Stomach (tissue), 9 donors: ENCODE measurements around the gene ANKEF1. TPM values are rescaled to one million over a fixed set of nuclear protein-coding genes. Genes with fewer than 3 reads are reported as not detected.

ENCODE experiments used
- DNase-seq, 2 donors: peaks; one replicate each; pipeline versions ENCODE4 v3.0.0 to v3.0.0-alpha.2; 2013 to 2019
- H3K27ac ChIP-seq, 5 donors: fragments of 200-600 bp in 4 of 5; sonication (generic) in 4 of 5; one replicate each; pipeline ENCODE4 v1.5.1; 2013 to 2019; ENCODE audit warnings: mild to moderate bottlenecking in 1 of 5, moderate library complexity in 1 of 5
- H3K27me3 ChIP-seq, 3 donors: fragments of 200-600 bp; sonication (generic); one replicate each; pipeline ENCODE4 v1.5.1; 2017 to 2019; ENCODE audit warnings: mixed run types in 1 of 3
- H3K36me3 ChIP-seq, 4 donors: fragments of 200-600 bp; sonication (generic); 1 replicate in 3 of 4; 2 replicates in 1 of 4; pipeline ENCODE4 v1.5.1; 2016 to 2019
- H3K4me1 ChIP-seq, 4 donors: fragments of 200-600 bp; sonication (generic); one replicate each; pipeline ENCODE4 v1.5.1; 2016 to 2019
- H3K4me3 ChIP-seq, 4 donors: fragments of 200-600 bp; sonication (generic) in 3 of 4; one replicate each; pipeline ENCODE4 v1.5.1; 2016 to 2019; ENCODE audit warnings: mild to moderate bottlenecking in 1 of 4
- H3K9me3 ChIP-seq, 4 donors: fragments of 200-600 bp; sonication (generic); one replicate each; pipeline ENCODE4 v1.5.1; 2016 to 2019
- CTCF ChIP-seq, 7 experiments: fragments of 450-650 bp in 4 of 7; fragments of 200-600 bp in 3 of 7; sonication (generic) in 3 of 7; IDR thresholded peaks; one replicate each; pipeline ENCODE4 v1.5.1; 2016 to 2019; ENCODE audit warnings: antibody characterized with exemption in 7 of 7, control low read depth in 2 of 7, mild to moderate bottlenecking in 1 of 7
- EP300 ChIP-seq: sonication (generic); formaldehyde crosslinking; IDR thresholded peaks from one replicate; pipeline ENCODE4 v1.6.1; 2017; ENCODE audit warnings: antibody characterized with exemption
- POLR2A ChIP-seq, 4 donors: fragments of 450-650 bp; IDR thresholded peaks; one replicate each; pipeline ENCODE4 v1.6.1; 2016; ENCODE audit warnings: antibody characterized with exemption in 4 of 4, control low read depth in 2 of 4, mild to moderate bottlenecking in 1 of 4, moderate library complexity in 1 of 4
- POLR2AphosphoS5 ChIP-seq, 3 donors: sonication (generic); formaldehyde crosslinking; IDR thresholded peaks; one replicate each; pipeline ENCODE4 v1.6.1; 2016; ENCODE audit warnings: antibody characterized with exemption in 3 of 3
- WGBS, 5 donors: extraction: QIAGEN DNeasy Blood & Tissue Kit in 3 of 5; methylation state at CpG; one replicate each; pipeline versions ENCODE4 v1.1.5 to v1.1.7; 2013 to 2018; 5-methylcytosine and 5-hydroxymethylcytosine counted together
- intact Hi-C: fragments of 100-400 bp; cut with DNase I; formaldehyde crosslinking; loops from one replicate; pipeline ENCODE4 v1.15.1; 2023; ENCODE audit warnings: low total_unique reads
- polyA plus RNA-seq, 3 donors: library from polyadenylated mRNA; stranded (reverse); fragments of 200-250 nt; gene quantifications; one replicate each; pipeline ENCODE4 v1.2.3, GENCODE V29; 2013
- total RNA-seq, 5 donors: library from RNA; depleted of rRNA; stranded (reverse); fragments of >200 nt; gene quantifications; one replicate each; pipeline versions ENCODE4 v1.1.0 to v1.2.3, GENCODE V29; 2014 to 2016
- donor health status: healthy with polysubstance abuse.
- donor health status: Bipolar disorder and iron deficiency.
- donor health status: healthy.

The ANKEF1 gene
- total and polyA plus RNA-seq, 8 donors = 0.58 to 9.4 (median 1.6) TPM

DNA sequence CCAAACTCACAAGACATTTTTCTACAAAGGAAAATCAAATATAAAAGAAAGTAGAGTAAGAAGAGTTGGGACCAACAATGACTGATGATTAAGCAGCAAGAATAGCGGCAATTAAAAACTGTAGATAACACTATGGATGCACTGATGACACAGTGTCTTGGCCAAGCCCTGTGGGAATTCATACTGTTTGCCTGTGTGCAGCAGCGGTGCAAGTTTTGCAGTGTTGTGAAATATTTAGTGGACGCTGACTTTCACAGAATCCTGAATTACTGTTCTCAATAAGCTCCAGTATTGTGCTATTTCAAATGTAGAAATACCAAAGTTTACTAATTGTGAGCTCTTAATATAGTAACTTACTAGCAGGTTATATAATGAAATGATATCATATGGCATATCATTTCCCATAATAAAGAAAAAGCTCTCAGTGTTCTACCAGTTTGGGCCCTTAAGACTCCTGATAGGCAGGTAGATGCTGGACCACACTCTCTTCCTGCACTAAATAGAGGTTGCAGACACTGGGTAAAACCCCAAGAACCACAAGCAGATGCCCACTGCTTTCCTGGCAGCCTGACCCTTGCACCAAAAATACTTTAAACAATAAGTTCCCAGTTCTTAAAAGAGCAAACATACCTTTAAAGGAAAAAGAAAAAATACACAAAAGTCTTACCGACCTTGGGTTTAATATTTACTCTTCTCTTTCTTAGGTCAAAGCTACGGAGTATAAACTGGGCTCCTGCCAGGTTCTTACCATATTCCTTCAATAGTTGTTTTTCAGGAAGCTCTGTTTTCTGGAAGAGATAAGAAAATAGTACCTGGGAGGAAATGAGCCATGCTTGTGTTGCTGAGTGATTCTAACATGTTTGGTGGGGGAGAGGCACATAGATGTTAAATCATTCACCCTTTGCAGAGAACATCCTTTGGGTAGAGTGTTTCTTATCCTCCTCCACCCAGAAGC, 41.6 kb downstream of the ANKEF1 start:
- Histone ChIP-seq H3K4me3 (no peak overlapping the region), H3K36me3 (no peaks in the 10 kb centered on the region), H3K27me3 (no peaks in the 10 kb centered on the region), H3K27ac (peak overlapping the region; percentile 45 to 83 (median 71)), H3K4me1 (peaks cover 34 to 73% (median 45%) of the 10 kb centered on the region in 4 donors), H3K9me3 (no peaks in the 10 kb centered on the region)
- intact Hi-C loops = no loop called here
- TF ChIP-seq EP300 (no peak), POLR2AphosphoS5 (IDR thresholded peaks at IDR 0.05) (peak in 1 of 3 donors; percentile 58), CTCF (IDR thresholded peaks at IDR 0.05) (no peak), POLR2A (IDR thresholded peaks at IDR 0.05) (no peak)
- WGBS, 5 donors = 27 to 39% (median 32%) methylated on average over 5 of the region's 5 CpGs
- DNase-seq = peak; percentile 47 to 76

GRCh38 chr20:10077081-10077471, 42.3 kb downstream of the ANKEF1 start:
- Histone ChIP-seq H3K4me1 (peaks cover 34 to 70% (median 45%) of the 10 kb centered on the region in 4 donors), H3K9me3 (no peaks in the 10 kb centered on the region), H3K4me3 (no peak overlapping the region), H3K27me3 (no peaks in the 10 kb centered on the region), H3K36me3 (no peaks in the 10 kb centered on the region), H3K27ac (peak overlapping the region; percentile 16 to 77 (median 54))
- TF ChIP-seq EP300 (no peak), CTCF (IDR thresholded peaks at IDR 0.05) (peak in 1 of 7 experiments; percentile 21)
- peak in 1 of 2 donors; percentile 35 for DNase-seq
- intact Hi-C loops = no loop called here
- 28 to 42% (median 36%) methylated on average over 4 of the region's 4 CpGs for WGBS, 5 donors

DNA sequence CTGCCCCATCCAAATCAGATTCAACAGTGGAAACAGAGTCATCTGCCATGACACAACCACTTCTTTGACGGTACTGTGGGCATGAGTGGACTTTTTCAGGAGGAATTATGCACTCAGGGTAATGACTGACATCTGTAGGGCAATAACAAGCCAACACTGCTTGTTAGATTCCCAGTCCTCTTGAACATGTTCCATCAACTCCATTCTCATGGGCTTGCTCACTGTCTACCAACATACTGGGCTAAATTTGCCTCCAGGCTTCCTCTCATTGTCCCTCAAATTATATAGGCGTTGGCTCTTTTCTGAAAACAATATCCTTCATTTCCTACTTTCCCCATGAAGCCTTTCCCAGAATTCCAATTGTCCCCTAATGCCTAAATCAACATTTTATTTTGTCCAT, 43.1 kb downstream of the ANKEF1 start:
- Histone ChIP-seq H3K4me1 (peaks cover 34 to 65% (median 45%) of the 10 kb centered on the region in 4 donors), H3K4me3 (no peak overlapping the region), H3K36me3 (no peaks in the 10 kb centered on the region), H3K27ac (peak overlapping the region; percentile 45 to 79 (median 71)), H3K9me3 (no peaks in the 10 kb centered on the region), H3K27me3 (no peaks in the 10 kb centered on the region)
- no peak for TF ChIP-seq EP300
- TF ChIP-seq POLR2AphosphoS5 (IDR thresholded peaks at IDR 0.05) = no peak
- no peak for TF ChIP-seq CTCF (IDR thresholded peaks at IDR 0.05)
- intact Hi-C loops = no loop called here
- no peak for DNase-seq
- WGBS, 5 donors = 42 to 58% (median 54%) methylated on average over 2 of the region's 2 CpGs

GRCh38 chr20:10078403-10078802, 43.6 kb downstream of the ANKEF1 start:
- Histone ChIP-seq H3K27me3 (no peaks in the 10 kb centered on the region), H3K36me3 (no peaks in the 10 kb centered on the region), H3K9me3 (no peaks in the 10 kb centered on the region), H3K27ac (peak overlapping the region; percentile 45 to 79 (median 71)), H3K4me3 (no peak overlapping the region), H3K4me1 (peaks cover 34 to 65% (median 45%) of the 10 kb centered on the region in 4 donors)
- TF ChIP-seq POLR2A (IDR thresholded peaks at IDR 0.05) = no peak
- TF ChIP-seq POLR2AphosphoS5 (IDR thresholded peaks at IDR 0.05) = peak in 1 of 3 donors; percentile 21
- intact Hi-C loops = no loop called here
- 35 to 69% (median 49%) methylated on average over 3 of the region's 3 CpGs for WGBS, 5 donors
- peak in 1 of 2 donors; percentile 39 for DNase-seq

- peak in 1 of 2 donors; percentile 27 for DNase-seq
- intact Hi-C loops = no loop called here
- peak overlapping the region in 1 of 5 donors; percentile 6 for H3K27ac ChIP-seq
- TF ChIP-seq POLR2A (IDR thresholded peaks at IDR 0.05) (no peak), EP300 (no peak), POLR2AphosphoS5 (IDR thresholded peaks at IDR 0.05) (peak in 1 of 3 donors; percentile 26), CTCF (IDR thresholded peaks at IDR 0.05) (no peak)
- no peaks in the 10 kb centered on the region for H3K27me3 ChIP-seq
- H3K9me3 ChIP-seq = no peaks in the 10 kb centered on the region
- no peaks in the 10 kb centered on the region for H3K36me3 ChIP-seq
- no peak overlapping the region for H3K4me3 ChIP-seq
- H3K4me1 ChIP-seq = peaks cover 34 to 60% (median 42%) of the 10 kb centered on the region in 4 donors
These were observed 45.2 kb downstream of the ANKEF1 start for GRCh38 chr20:10079964-10080363.
